Activated naive CD8-positive, alpha-beta T cell treated with anti-CD3 and anti-CD28 coated beads, Interleukin-2, amount 50 U/mL, for 16 hours (primary cell): ENCODE results near the gene NFX1.
A peak's percentile ranks its signal among the peaks of the same experiment; 100 is the strongest.
"Not testable (repeated sequence)": the region's sequence is repeated elsewhere in the genome, so short reads cannot be mapped to it uniquely, and the experiment has no call there.

Source experiments
- DNase-seq: peaks from one replicate; pipeline ENCODE4 v3.0.0-alpha.2; 2020; ENCODE audit warnings: low read depth, low spot score

Gene NFX1

DNA sequence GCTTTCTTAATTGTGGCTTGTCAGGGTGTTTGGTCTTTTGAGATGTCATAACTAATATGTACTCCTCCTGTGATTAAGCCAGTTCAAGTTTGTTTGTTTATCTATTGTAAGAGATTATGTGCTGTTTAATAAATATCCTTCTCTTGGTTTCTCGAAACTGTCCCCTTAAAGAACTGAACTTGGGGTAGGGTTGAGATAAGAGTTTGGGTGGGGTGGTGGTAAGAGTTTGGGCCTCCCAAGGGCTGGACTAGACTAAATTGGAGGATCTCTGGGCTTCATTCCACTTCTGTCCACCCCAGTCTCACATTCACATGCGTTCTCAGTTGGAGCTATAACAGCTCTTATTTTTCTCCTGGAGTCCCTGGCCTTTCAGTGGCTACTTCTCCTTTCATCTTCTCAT lies 73.8 kb downstream of the NFX1 start:
- DNase-seq: no peak

DNA sequence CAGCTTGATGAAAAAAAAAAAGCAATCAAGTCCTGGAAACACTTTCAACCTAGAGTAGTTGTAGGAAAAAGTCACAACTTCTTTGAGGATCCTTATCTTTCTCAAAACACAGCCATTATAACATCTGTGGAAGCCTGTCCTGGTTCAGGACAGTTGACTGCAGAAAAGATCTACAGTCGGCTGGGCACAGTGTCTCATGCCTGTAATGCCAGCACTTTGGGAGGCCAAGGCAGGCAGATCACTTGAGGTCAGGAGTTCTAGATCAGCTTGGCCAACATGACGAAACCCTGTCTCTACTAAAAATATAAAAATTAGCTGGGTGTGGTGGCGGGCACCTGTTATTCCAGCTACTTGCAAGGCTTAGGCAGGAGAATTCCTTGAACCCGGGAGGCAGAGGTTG lies 74.5 kb downstream of the NFX1 start:
- not testable (repeated sequence) for DNase-seq

DNA sequence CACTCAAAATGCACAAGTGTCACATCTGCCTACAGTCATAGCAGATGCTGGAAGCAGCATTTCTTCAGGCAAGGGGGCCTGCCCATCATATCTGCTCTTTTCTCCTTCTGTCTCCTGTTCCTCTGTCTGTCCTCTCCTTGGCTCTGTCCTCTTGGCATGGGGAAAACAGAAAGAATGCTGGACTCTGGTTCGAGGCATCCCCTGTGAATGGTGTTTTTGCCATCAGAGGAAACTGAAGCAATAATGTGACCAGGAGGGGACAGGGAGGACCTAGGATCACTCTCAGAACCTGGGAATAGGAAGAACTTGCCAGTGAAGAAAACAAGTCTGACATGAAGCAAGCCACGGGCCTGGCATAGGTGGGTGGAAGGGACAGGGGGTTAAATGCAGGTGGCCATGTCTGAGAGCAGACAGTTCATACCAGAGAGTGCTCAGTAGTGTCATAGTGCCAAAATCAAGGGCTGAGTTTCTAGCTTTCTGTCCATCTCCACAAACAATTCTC lies 76.7 kb downstream of the NFX1 start:
- DNase-seq: no peak

DNA sequence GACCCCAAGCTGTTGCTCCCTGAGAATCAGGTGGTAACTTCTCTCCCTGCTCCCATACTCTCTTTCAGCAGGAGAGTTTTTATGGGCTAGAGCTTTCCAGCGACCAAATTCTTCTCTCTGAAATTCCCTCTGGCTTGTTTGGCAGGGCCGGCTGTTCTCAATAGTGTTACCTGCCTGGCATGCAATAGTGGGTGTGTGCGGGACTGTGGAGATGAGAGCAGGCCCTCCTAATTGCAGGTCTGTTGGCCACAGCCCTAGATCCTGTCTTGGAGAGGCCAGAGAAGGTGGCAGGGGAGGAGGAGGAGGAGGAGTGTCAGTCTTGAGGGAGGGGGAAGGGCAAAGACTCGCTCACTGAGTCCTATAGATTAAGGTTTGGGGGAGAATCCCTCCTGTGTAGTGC lies 82.6 kb downstream of the NFX1 start:
- DNase-seq: no peak

DNA sequence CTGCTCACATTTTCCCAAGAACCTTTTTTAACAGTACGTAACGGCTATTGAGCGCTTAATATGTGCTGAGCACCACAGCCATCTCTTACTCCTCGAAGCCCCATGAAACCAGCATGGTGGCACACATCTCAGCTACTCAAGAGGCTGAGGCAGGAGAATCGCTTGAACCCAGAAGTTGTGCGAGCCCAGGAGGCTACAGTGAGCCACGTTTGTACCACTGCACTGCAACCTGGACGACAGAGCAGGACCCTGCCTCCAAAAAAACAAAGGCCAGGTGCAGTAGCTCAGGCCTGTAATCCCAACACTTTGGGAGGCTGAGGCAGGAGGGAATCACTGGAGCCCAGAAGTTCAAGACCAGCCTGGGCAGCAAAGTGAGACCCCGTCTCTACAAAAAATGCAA lies 83.9 kb downstream of the NFX1 start:
- DNase-seq: no peak

DNA sequence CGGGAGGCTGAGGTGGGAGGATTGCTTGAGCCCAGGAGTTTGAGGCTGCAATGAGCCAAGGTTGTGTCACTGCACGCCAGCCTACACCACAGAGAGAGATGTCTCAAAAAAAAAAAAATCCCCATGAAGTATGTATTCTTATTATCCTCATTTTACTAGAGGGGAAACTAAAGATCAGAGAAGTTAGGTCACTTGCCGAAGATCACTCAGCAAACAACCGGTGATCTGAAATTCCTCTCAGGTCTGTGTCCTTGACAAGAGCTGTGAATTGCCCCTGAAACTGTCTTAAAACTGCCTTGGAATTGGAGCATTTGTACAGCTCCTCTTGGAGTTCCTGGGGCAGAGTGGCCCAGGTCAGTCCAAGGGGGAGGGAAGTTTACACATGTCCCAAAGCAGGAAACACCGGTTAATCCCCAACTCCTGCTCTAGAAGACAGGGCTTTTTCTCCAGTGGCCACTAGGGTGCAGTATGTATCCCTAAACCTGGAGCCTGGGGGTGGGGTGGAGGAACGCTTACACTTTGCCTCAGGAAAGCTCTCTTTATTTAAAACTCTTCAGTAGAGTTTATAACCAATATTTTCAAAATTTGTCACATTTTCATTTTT lies 84.4 kb downstream of the NFX1 start:
- peak; percentile 40 for DNase-seq

DNA sequence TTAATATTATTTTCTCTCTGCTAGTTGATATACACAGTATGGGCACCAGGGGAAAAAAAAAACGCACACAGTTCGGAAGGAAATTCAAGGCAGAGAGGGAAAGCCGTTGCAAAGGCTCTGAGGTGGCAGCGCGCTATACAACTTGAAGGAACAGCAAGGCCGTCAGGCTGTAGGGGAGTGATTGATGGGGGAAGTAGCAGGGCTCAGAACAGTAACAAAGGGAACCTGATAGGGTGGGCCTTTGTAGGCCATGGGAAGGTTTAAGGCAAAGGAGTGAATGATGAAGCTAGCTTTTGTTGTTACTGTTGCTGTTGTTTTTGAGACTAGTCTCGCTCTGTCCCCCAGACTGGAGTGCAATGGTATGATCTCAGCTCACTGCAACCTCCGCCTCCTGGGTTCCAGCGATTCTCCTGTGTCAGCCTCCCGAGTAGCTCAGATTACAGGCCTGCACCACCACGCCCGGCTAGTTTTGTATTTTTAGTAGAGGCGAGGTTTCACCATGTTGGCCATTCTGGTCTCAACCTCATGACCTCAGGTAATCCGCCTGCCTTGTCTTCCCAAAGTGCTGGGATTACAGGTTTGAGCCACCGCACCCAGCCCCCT lies 85.0 kb downstream of the NFX1 start:
- DNase-seq: no peak

DNA sequence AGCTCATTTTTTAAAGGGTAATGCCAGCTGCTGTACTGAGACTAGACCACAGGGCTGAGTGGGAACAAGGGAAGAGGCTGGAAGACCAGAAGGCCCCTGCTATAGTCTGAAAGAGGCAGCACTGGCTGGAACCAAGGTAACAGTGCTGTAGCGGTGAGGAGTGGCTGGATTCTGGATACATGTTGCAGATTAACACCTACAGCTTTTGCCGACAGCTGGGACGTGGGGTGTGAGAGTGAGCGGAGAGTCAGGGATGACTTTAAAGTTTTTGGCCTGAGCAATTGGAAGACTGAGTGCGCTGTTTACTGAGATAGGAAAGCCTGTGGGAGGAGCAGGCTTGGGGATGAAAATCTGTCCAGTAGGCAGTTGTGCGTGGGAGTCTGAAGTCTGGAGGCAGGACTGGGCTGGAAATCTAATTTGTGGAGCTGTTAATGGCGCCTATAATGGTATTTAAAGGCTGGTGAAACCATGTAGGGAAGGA lies 85.6 kb downstream of the NFX1 start:
- no peak for DNase-seq

DNA sequence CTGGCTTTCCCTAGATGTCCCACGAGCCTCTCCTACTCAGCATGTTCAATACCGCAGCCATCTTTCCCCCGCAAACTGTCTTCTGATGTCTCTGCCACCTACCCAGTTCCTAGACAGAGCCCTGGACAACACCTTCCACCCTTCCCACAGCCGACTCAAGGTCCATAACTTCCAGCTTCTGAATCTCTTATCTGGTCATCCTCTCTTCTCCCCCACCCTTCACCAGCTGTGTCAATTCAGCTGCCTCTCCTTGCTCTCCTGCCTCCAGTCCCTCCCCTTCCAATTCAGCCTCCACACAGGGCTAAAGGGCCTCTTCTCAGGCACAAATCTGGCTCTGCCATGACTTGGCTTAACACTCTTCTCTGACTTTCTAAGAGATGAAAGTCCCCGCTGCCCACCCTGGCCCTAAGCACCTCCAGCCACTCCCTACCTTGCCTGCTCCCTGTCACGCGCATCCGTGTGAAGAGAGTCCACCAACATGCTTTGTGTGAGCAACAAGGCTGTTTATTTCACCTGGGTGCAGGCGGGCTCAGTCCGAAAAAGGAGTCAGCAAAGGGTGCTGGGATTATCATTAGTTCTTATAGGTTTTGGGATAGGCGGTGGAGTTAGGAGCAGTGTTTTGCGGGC lies 86.9 kb downstream of the NFX1 start:
- DNase-seq: no peak

DNA sequence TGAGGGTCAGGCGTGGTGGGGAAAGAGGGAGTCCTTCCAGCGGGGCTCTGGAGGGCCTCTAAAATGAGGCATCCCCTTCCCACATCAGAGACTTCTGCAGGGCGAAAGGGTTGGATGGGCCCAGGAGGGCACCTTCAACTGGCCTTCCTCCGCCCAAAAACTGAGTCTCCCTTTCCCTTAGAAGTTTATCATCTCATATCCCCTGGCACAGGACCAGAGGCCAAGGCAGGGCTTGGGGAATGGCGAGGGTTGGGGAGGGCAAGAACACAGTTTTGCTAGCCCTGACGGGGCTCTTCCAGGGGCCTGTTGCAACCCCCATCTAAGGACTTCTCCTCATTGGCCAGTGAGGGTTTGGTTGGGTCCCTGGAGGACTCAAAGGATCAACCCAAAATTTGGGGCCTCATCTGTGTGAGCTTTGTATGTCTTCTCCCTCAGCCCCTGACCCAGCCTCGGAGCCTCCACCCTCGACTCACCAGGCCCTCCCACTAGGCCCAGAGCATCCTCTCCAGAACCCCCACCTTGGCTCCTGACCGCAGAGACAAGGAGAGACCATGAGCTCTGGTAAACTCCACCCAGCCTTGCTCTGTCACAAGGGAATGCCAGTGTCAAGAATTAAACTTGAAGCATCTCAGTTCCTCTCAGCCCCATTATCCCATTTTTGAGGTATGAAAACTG lies 87.9 kb downstream of the NFX1 start:
- no peak for DNase-seq

DNA sequence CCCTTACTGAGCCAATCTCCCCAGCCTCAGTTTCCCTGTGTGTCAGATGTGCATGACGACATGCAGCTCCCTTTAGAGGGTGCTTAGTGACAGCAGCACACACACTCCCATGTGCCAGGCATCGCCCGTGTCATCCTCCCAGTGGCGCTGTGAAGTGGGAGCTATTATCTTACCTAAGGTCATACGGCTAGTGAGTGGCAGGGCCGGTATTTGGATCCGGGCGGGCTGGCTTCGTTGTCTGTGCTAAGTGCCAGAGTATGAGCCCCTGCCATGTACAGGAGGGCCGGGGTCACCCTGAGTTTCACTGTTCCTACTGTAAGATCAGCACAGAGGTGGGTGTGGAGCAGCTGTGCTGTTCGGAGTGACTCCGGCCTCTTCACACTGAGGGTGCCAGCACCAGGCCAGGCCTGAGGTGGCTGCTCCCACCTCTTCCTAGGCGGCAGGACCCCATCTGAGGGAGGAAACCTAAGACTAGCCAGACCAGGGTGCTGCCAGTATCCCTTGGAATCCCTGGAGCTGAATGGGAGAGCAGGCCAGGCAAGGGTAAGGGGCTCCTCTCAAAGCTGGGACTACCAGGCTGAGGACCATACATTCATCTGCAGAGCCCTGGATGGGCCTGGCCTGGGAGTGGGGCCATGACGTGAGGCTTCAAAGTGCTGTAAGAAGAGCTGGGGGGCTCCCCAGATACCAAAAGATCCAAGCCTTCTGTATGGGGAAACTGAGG lies 89.5 kb downstream of the NFX1 start:
- DNase-seq: no peak

DNA sequence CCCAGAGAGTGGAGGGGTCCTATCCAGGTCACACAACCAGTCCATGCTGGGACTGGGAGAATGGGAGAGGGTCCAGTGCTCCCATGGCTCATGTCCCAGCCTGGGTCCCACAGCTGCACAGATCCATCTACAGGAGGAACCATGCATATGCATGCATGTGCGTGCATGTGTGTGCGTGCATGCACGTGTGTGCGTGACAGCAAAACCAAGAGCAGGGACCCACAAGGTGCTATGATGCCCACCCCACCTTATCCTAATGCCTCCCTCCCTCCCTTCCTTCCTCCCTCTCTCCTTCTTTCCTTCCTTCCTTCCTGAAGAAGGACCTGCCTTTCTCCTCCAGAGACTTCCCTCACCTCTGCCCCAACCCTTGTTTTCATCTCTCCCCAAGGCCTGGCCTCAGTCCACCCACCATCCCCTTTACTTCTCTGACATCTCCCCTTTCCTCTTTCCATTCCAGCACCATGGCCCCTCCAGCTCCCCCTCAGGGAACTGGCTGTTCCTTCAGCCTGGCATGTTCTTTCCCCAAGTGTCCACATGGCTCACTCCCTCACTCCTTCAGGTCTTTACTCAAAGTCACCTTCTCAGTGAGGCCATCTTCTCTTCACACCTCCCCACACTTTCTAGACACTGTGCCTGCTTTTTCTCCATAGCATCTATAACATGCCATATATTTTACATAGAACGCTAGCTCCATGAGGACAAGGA lies 90.2 kb downstream of the NFX1 start:
- no peak for DNase-seq

DNA sequence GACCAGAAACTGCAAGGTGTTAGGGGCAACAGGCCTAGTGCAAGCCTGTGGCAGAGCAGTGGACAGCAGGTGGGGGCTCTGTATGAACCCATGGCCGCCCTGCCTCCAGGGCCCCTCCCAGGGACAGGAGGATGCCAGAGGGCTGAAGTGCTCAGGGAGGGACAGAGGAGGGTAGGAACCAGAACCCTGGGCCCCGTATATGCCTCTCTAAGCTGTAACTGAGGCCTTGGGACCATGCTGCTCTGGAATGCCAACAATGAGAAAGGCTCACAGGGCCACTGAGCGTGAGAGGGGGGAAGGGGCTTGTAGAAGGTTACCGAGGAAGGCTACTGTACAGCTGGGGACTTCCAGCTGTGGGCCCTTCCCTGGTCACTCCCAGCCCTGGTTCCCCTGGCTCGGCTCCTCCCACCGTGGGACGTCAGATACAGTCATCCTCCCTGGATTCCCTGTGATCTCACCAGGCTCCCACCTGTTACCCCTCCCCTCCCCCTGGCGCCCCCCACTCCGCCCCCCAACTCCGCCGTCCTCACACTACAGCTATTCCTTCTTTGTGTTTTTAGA lies 91.0 kb downstream of the NFX1 start:
- no peak for DNase-seq

DNA sequence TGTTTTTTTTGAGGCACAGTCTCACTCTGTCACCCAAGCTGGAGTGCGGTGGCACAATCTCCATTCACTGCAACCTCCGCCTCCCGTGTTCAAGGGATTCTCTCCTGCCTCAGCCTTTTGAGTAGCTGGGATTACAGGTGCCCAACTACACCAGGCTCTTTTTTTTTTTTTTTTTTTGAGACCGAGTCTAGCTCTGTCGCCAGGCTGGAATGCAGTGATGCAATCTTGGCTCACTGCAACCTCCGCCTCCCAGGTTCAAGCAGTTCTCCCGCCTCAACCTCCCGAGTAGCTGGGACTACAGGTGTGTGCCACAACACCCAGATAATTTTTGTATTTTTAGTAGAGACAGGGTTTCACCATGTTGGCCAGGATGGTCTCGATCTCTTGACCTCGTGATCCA lies 92.1 kb downstream of the NFX1 start:
- not testable (repeated sequence) for DNase-seq

DNA sequence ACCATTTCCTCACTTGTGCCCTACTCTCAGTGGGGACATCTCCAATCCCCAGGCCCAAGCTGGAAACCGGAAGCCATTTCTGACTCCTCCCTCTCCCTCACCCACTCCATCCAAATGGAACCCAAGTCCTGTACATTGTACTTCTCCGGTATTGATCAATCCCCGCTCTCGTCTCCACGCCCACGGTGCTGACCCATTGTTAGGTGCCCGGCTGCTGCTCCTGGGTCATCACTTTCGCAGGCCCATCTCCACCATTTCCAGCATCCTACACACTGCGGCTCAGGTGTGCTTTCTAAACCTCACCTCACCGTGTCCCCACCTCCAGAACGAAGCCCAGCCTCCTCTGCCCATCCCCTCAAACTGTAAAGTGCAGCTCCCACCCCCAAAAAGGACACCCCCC lies 93.1 kb downstream of the NFX1 start:
- DNase-seq: not testable (repeated sequence)

DNA sequence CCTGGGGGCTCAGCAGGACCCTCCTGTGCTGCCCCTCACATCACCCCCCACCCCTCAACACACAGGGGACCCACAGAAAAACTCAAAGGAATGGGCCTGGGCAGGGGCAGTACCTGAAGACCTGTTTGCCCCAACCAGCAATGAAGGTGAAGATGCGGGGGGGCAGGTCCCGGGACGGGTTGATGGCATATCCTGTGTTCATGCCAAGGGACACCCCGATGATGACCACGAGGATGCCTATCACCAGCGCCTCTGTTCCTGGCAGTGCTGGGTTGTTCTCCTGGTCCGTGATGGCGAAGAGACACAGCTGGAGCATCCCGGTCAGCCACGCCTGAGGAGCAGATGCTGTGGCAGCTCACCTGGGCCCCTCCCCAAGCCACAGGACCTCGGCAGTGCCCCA lies 95.2 kb downstream of the NFX1 start:
- not testable (repeated sequence) for DNase-seq

DNA sequence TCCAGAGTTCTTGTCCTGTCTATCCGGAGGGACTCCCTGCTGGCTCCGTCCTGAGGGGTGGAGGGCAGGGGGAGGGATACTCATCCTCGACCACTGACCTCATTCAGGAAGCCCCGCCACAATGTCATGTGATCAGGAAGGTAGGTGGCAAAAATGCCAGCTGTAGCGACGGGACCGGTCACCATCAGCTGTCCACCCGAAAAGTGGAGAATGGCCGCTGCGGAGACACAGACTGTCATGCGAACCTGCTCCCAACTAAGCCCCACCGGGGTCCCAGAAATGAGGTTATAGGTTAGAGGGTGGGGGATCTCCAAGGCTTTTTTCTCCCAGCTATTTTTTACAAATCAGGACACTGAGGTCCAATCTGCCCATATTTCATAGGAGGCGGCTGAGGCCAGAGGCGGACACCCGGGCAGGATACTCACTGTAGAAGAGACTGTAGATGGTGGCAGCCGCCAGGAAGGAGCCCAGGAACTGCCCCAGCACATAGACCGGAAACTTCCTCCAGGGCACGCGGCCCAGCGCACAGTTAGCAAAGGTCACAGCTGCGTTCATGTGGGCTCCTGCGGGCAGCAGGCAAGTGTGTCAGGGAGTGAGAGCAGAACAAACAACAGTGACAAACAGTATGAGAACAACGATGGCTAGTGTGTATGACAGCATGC lies 95.8 kb downstream of the NFX1 start:
- not testable (repeated sequence) for DNase-seq

DNA sequence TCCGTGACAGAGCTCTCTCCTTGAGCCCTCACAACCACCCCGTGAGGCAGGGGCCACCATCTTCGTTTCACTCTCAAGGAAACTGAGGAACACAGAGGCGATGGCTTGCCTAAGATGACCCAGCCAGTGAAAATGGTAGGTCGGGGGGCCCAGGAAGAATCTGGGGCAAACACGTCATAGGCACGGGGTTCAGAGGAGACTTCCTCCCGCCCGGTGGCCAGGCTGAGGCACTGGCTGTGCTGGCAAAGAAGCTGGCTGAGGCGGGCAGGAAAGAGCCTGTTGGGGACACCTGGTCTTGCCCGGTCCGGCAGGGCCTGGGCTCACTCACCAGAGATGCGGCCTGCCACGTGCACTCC lies 96.3 kb downstream of the NFX1 start:
- not testable (repeated sequence) for DNase-seq

DNA sequence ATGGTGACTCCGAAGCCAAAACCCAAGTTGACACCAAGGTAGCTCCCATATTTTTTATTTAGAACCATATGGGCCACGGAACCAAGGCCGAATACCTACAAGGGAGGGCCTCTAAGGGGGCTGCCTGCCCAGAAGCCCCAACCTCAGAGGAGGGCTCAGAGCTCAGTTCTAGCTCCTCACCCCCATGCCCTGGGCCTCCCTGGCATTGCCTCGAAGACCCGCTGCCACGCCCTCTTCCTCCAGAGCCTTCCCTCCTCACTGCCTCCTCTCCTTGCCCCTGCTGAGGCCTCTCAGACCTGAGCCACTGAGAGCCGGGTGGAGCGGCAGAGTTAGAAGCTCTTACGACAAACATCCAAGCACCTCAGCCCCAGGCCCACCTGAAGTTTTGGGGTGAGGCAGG lies 96.7 kb downstream of the NFX1 start:
- DNase-seq: not testable (repeated sequence)
